HEK293 (cell line): ENCODE results near the gene GPR82.
A peak's percentile ranks its signal among the peaks of the same experiment; 100 is the strongest.

Experiments
- CTCF ChIA-PET: fragments of 350-600 bp; formaldehyde crosslinking; extraction: SDS; loops from one replicate; lab custom pipeline; 2021; ENCODE audit warnings: antibody characterized with exemption; lab: Yijun Ruan, JAX
- POLR2A ChIA-PET: fragments of 300-600 bp; formaldehyde crosslinking; extraction: SDS; loops from one replicate; lab custom pipeline; 2020; ENCODE audit warnings: antibody characterized with exemption, inconsistent platforms; lab: Yijun Ruan, JAX
- H3K27ac ChIP-seq: fragments of 200-500 bp; sonication (Bioruptor generic); 2 replicates; pipeline ENCODE4 v1.5.1; 2014; ENCODE audit warnings: low read depth, low read length, control low read depth, inconsistent platforms; ENCODE audit errors: extremely low read depth
- H3K36me3 ChIP-seq, 2 experiments: fragments of 200-500 bp in 1 of 2; sonication (Bioruptor generic) in 1 of 2; 1 replicate in 1 of 2; 2 replicates in 1 of 2; pipeline ENCODE4 v1.5.1; 2014 to 2017; ENCODE audit warnings: inconsistent platforms in 2 of 2, low read length in 2 of 2; ENCODE audit not compliant: control insufficient read depth in 2 of 2, insufficient read depth in 1 of 2
- H3K4me1 ChIP-seq: fragments of 200-500 bp; sonication (Bioruptor generic); 2 replicates; pipeline ENCODE4 v1.5.1; 2014; ENCODE audit warnings: mild to moderate bottlenecking, low read length, inconsistent platforms; ENCODE audit not compliant: control insufficient read depth, insufficient read depth
- H3K4me3 ChIP-seq: 2 replicates; pipeline ENCODE4 v1.5.1; 2011; ENCODE audit warnings: low read depth, mild to moderate bottlenecking, control low read depth, low read length, moderate library complexity
- H3K9me3 ChIP-seq: fragments of 200-500 bp; sonication (Bioruptor generic); 2 replicates; pipeline ENCODE4 v1.5.1; 2014; ENCODE audit warnings: low read depth, low read length, inconsistent platforms; ENCODE audit not compliant: control insufficient read depth, insufficient read depth
- KLF8 ChIP-seq: fragments of 450-650 bp; formaldehyde crosslinking; IDR thresholded peaks from 2 replicates; pipeline ENCODE4 v1.5.1; 2016; ENCODE audit warnings: missing biosample characterization, missing genetic modification characterization
- MZF1 ChIP-seq: fragments of 450-650 bp; formaldehyde crosslinking; IDR thresholded peaks from 2 replicates; pipeline ENCODE4 v1.5.1; 2017; ENCODE audit warnings: missing biosample characterization, missing genetic modification characterization, borderline replicate concordance
- ZBTB1 ChIP-seq: fragments of 450-650 bp; formaldehyde crosslinking; IDR thresholded peaks from 2 replicates; pipeline ENCODE4 v1.5.1; 2016; ENCODE audit warnings: missing biosample characterization, missing genetic modification characterization
- ZNF112 ChIP-seq: fragments of 450-650 bp; formaldehyde crosslinking; IDR thresholded peaks from 2 replicates; pipeline ENCODE4 v1.5.0; 2017; ENCODE audit warnings: missing biosample characterization, missing genetic modification characterization
- ZNF571 ChIP-seq: fragments of 450-650 bp; formaldehyde crosslinking; IDR thresholded peaks from 2 replicates; pipeline ENCODE4 v1.5.0; 2017; ENCODE audit warnings: missing biosample characterization, missing genetic modification characterization
- ZNF600 ChIP-seq: fragments of 450-650 bp; formaldehyde crosslinking; IDR thresholded peaks from 2 replicates; pipeline ENCODE4 v1.5.1; 2016; ENCODE audit warnings: missing biosample characterization, missing genetic modification characterization
- ZNF654 ChIP-seq: fragments of 450-650 bp; formaldehyde crosslinking; IDR thresholded peaks from 2 replicates; pipeline ENCODE4 v1.5.1; 2016; ENCODE audit warnings: low read depth, missing biosample characterization, missing genetic modification characterization
- ZSCAN30 ChIP-seq: fragments of 450-650 bp; IDR thresholded peaks from 2 replicates; pipeline ENCODE4 v1.5.1; 2018; ENCODE audit warnings: missing biosample characterization, mild to moderate bottlenecking, missing genetic modification characterization, moderate library complexity
- TF ChIP-seq, protein P1 (sequence below): fragments of 450-650 bp; formaldehyde crosslinking; IDR thresholded peaks from 2 replicates; pipeline ENCODE4 v1.5.1; 2016; ENCODE audit warnings: missing biosample characterization, missing genetic modification characterization, borderline replicate concordance
- TF ChIP-seq, protein P2 (sequence below): fragments of 450-650 bp; formaldehyde crosslinking; IDR thresholded peaks from 2 replicates; pipeline ENCODE4; 2016; ENCODE audit warnings: missing biosample characterization, missing genetic modification characterization
- TF ChIP-seq, protein P3 (sequence below): fragments of 450-650 bp; formaldehyde crosslinking; IDR thresholded peaks from 2 replicates; pipeline ENCODE4 v1.5.1; 2017; ENCODE audit warnings: missing biosample characterization, missing genetic modification characterization
- TF ChIP-seq, protein P4 (sequence below): fragments of 450-650 bp; formaldehyde crosslinking; conservative IDR thresholded peaks from 2 replicates; pipeline ENCODE4 v1.5.1; 2016; ENCODE audit warnings: low read depth, missing biosample characterization, missing genetic modification characterization

The GPR82 gene

DNA sequence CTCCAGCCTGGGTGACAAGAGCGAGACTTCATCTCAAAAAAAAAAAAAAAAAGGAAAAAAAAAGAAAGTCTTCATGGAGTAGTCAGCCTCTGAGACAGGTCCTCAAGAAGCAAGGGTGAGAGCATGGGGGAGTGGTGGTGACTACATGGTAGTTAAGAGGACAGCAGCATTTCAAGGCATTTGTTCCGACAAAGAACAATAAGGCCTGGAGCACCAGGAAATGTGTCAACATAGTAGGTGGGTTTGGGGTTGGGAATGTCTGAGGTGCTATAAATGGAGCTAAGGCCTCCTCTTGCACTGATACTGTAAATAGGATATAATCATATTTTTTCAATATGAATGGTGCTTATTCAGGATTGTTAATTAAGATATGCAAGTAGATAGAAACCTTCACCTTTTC is 34.4 kb downstream of the GPR82 start (continued):
- TF ChIP-seq, protein P1, sequence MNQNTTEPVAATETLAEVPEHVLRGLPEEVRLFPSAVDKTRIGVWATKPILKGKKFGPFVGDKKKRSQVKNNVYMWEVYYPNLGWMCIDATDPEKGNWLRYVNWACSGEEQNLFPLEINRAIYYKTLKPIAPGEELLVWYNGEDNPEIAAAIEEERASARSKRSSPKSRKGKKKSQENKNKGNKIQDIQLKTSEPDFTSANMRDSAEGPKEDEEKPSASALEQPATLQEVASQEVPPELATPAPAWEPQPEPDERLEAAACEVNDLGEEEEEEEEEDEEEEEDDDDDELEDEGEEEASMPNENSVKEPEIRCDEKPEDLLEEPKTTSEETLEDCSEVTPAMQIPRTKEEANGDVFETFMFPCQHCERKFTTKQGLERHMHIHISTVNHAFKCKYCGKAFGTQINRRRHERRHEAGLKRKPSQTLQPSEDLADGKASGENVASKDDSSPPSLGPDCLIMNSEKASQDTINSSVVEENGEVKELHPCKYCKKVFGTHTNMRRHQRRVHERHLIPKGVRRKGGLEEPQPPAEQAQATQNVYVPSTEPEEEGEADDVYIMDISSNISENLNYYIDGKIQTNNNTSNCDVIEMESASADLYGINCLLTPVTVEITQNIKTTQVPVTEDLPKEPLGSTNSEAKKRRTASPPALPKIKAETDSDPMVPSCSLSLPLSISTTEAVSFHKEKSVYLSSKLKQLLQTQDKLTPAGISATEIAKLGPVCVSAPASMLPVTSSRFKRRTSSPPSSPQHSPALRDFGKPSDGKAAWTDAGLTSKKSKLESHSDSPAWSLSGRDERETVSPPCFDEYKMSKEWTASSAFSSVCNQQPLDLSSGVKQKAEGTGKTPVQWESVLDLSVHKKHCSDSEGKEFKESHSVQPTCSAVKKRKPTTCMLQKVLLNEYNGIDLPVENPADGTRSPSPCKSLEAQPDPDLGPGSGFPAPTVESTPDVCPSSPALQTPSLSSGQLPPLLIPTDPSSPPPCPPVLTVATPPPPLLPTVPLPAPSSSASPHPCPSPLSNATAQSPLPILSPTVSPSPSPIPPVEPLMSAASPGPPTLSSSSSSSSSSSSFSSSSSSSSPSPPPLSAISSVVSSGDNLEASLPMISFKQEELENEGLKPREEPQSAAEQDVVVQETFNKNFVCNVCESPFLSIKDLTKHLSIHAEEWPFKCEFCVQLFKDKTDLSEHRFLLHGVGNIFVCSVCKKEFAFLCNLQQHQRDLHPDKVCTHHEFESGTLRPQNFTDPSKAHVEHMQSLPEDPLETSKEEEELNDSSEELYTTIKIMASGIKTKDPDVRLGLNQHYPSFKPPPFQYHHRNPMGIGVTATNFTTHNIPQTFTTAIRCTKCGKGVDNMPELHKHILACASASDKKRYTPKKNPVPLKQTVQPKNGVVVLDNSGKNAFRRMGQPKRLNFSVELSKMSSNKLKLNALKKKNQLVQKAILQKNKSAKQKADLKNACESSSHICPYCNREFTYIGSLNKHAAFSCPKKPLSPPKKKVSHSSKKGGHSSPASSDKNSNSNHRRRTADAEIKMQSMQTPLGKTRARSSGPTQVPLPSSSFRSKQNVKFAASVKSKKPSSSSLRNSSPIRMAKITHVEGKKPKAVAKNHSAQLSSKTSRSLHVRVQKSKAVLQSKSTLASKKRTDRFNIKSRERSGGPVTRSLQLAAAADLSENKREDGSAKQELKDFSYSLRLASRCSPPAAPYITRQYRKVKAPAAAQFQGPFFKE (tag by site-specific recombination) = no peak
- TF ChIP-seq, protein P2, sequence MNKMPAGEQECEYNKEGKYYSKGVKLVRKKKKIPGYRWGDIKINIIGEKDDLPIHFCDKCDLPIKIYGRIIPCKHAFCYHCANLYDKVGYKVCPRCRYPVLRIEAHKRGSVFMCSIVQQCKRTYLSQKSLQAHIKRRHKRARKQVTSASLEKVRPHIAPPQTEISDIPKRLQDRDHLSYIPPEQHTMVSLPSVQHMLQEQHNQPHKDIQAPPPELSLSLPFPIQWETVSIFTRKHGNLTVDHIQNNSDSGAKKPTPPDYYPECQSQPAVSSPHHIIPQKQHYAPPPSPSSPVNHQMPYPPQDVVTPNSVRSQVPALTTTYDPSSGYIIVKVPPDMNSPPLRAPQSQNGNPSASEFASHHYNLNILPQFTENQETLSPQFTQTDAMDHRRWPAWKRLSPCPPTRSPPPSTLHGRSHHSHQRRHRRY = no peak

DNA sequence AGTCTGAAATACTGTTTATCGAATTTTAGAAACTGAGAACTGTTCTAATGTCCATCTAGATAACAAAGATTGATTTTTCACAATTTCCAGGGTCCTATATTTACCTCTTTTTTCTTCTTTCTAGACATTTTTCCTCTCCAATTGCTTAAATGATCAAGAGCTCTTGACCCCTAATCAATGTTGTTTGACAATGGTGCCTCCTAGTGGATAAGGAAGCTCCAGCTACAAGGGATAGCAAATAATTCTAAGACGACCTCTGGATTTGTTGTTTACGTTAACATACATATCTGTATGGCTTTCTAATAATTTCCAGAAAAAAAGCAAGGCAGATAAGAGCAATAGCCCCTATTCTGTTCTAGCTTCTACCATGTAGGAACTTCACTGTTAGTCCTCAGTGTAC is 35.8 kb downstream of the GPR82 start:
- CTCF ChIA-PET = interaction anchor here (0.6 to 3.4 kb wide), 16 partner anchors 10 to 765 kb away, joined by 3 to 26 read pairs (median 5); no protein-coding TSS in a partner anchor
- TF ChIP-seq ZNF654 (tag by site-specific recombination) (peak; percentile 45), MZF1 (tag by site-specific recombination) (no peak)
- TF ChIP-seq, protein P3, sequence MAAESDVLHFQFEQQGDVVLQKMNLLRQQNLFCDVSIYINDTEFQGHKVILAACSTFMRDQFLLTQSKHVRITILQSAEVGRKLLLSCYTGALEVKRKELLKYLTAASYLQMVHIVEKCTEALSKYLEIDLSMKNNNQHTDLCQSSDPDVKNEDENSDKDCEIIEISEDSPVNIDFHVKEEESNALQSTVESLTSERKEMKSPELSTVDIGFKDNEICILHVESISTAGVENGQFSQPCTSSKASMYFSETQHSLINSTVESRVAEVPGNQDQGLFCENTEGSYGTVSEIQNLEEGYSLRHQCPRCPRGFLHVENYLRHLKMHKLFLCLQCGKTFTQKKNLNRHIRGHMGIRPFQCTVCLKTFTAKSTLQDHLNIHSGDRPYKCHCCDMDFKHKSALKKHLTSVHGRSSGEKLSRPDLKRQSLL (tag by site-specific recombination) = no peak
- TF ChIP-seq, all 188 proteins: peak for 1
- POLR2A ChIA-PET = interaction anchor here (0.6 kb wide), 2 partner anchors 120 to 394 kb away, joined by 3 to 5 read pairs; no protein-coding TSS in a partner anchor

DNA sequence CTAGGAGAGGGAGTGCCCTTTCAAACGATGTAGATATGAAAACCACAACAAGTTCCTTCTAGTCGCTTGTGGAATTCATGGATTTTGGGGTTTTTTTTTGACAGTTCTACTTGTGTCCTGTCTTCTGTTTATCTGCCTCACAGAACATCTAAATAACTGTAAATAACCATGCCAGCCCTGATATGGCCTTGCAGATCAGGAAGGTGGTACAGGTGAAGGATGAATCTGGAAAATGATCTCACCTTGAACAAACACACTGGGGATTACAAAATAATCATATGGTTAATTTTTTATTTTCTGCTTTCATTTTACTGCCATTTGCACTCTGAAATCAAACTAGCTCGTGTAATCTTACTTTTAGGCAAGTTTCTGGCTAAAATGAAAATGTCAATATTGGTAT is 37.2 kb downstream of the GPR82 start:
- ChIA-PET CTCF (interaction anchor here (0.7 to 3.4 kb wide), 6 partner anchors 21 to 1215 kb away, joined by 3 to 26 read pairs (median 6); no protein-coding TSS in a partner anchor), POLR2A (interaction anchor here (0.8 kb wide), 1 partner anchor 18 kb away, joined by 3 read pairs; no protein-coding TSS in a partner anchor)
- H3K4me3 ChIP-seq = no peak overlapping the region
- no peaks in the 10 kb centered on the region for H3K4me1 ChIP-seq
- no peaks in the 10 kb centered on the region for H3K9me3 ChIP-seq
- no peak overlapping the region for H3K27ac ChIP-seq
- H3K36me3 ChIP-seq = no peaks in the 10 kb centered on the region
- TF ChIP-seq ZNF112 (tag by site-specific recombination) = no peak
- TF ChIP-seq, protein P4, sequence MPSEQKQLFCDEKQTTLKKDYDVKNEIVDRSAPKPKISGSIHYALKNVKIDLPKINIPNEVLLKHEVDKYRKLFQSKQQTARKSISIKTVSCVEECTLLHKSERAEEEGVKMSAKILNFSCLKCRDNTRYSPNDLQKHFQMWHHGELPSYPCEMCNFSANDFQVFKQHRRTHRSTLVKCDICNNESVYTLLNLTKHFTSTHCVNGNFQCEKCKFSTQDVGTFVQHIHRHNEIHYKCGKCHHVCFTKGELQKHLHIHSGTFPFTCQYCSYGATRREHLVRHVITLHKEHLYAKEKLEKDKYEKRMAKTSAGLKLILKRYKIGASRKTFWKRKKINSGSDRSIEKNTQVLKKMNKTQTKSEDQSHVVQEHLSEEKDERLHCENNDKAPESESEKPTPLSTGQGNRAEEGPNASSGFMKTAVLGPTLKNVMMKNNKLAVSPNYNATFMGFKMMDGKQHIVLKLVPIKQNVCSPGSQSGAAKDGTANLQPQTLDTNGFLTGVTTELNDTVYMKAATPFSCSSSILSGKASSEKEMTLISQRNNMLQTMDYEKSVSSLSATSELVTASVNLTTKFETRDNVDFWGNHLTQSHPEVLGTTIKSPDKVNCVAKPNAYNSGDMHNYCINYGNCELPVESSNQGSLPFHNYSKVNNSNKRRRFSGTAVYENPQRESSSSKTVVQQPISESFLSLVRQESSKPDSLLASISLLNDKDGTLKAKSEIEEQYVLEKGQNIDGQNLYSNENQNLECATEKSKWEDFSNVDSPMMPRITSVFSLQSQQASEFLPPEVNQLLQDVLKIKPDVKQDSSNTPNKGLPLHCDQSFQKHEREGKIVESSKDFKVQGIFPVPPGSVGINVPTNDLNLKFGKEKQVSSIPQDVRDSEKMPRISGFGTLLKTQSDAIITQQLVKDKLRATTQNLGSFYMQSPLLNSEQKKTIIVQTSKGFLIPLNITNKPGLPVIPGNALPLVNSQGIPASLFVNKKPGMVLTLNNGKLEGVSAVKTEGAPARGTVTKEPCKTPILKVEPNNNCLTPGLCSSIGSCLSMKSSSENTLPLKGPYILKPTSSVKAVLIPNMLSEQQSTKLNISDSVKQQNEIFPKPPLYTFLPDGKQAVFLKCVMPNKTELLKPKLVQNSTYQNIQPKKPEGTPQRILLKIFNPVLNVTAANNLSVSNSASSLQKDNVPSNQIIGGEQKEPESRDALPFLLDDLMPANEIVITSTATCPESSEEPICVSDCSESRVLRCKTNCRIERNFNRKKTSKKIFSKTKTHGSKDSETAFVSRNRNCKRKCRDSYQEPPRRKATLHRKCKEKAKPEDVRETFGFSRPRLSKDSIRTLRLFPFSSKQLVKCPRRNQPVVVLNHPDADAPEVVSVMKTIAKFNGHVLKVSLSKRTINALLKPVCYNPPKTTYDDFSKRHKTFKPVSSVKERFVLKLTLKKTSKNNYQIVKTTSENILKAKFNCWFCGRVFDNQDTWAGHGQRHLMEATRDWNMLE (tag by site-specific recombination) = no peak
- TF ChIP-seq ZBTB1 = no peak
- TF ChIP-seq KLF8 (tag by site-specific recombination) = no peak
- TF ChIP-seq ZNF571 (tag by site-specific recombination) = no peak
- TF ChIP-seq ZSCAN30 (tag by site-specific recombination) = no peak
- TF ChIP-seq ZNF600 (tag by site-specific recombination) = no peak

More for the DNA sequence above, 35.8 kb downstream of the GPR82 start:
- Histone ChIP-seq H3K9me3 (no peaks in the 10 kb centered on the region), H3K36me3 (no peaks in the 10 kb centered on the region), H3K4me3 (no peak overlapping the region), H3K27ac (no peak overlapping the region), H3K4me1 (no peaks in the 10 kb centered on the region)
